Measurements from ENCODE around the gene SMIM3.
"Not testable (repeated sequence)": the region's sequence is repeated elsewhere in the genome, so short reads cannot be mapped to it uniquely, and the experiment has no call there.

Gene SMIM3

GRCh38 chr5:150765799-150766169 is 12.8 kb upstream of the SMIM3 start:
- DNase-seq, result no peak

- no peak for DNase-seq
These were observed 12.3 kb upstream of the SMIM3 start for GRCh38 chr5:150766251-150766650.

GRCh38 chr5:150771034-150771795 is 7.3 kb upstream of the SMIM3 start:
- no peak for DNase-seq

- no peak for DNase-seq
These were observed 4.4 kb upstream of the SMIM3 start for GRCh38 chr5:150774145-150774544.

GRCh38 chr5:150777685-150778084 is 872 bp upstream of the SMIM3 start:
- no peak for DNase-seq

- DNase-seq, result no peak
These were observed 455 bp upstream of the SMIM3 start for GRCh38 chr5:150778088-150778516.

- DNase-seq, result no peak
These were observed 1.0 kb downstream of the SMIM3 start for GRCh38 chr5:150779397-150780186.

GRCh38 chr5:150780187-150780692 is 1.7 kb downstream of the SMIM3 start:
- no peak for DNase-seq

GRCh38 chr5:150780816-150781221 is 2.3 kb downstream of the SMIM3 start:
- DNase-seq, result no peak

- DNase-seq, result no peak
These were observed 3.4 kb downstream of the SMIM3 start for GRCh38 chr5:150781706-150782614.

GRCh38 chr5:150782850-150783249 is 4.3 kb downstream of the SMIM3 start:
- no peak for DNase-seq

GRCh38 chr5:150783422-150783928 is 4.9 kb downstream of the SMIM3 start:
- no peak for DNase-seq

GRCh38 chr5:150785950-150786349 is 7.4 kb downstream of the SMIM3 start:
- no peak for DNase-seq

GRCh38 chr5:150786876-150787275 is 8.3 kb downstream of the SMIM3 start:
- DNase-seq, result no peak

GRCh38 chr5:150787656-150788055 is 9.1 kb downstream of the SMIM3 start:
- no peak for DNase-seq

- DNase-seq, result no peak
These were observed 10.4 kb downstream of the SMIM3 start for GRCh38 chr5:150788977-150789376.

GRCh38 chr5:150789450-150789849 is 10.9 kb downstream of the SMIM3 start:
- no peak for DNase-seq

GRCh38 chr5:150789943-150790611 is 11.5 kb downstream of the SMIM3 start:
- no peak for DNase-seq

- no peak for DNase-seq
These were observed 13.0 kb downstream of the SMIM3 start for GRCh38 chr5:150791536-150791935.

- not testable (repeated sequence) for DNase-seq
These were observed 14.9 kb downstream of the SMIM3 start for GRCh38 chr5:150793423-150793888.

- no peak for DNase-seq
These were observed 16.4 kb downstream of the SMIM3 start for GRCh38 chr5:150794927-150795326.

- no peak for DNase-seq
These were observed 18.8 kb downstream of the SMIM3 start for GRCh38 chr5:150797384-150797783.
